ENCODE measurements around the gene COL8A2.
A peak's percentile ranks its signal among the peaks of the same experiment; 100 is the strongest.

COL8A2 gene

DNA sequence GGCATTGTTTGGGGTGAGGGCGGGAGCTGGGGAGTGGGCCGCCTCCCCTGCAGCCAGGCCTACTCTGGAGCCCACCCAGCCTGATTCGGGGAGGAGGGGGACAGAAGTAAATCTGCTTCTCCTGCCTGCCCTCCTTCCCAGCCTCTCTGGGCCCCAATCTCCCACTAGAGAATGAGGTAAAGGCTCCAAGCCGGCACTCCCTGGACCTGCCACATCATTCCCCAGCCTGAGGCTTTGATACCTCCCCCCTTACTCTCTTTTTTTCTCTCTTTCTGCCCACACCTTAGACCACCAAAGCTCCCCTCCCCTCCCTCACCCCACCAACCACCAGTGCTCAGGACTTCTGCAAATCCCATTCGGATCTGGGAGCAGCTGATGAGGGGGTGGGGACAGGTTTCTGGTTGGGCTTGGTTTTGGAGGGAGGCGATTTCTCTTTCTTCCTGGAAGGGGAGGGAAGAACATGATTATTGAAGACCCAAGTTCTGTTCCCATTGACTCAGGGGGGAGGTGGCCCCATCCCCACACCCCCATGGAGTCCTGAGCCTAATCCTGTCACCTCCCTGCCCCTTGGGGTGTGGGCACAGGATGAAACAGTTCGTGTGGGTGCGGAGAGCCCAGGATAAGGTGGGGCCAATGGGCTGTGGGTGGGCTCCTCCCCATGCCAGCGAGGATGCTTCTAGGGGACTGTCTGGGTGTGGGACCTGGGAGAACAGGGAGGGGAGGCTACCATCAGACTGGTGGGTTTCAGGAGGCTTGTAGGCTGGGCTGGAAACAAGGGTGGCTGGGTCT lies 32.3 kb upstream of the COL8A2 start:
- DNase-seq, result no peak

GRCh38 chr1:36156329-36157114 lies 31.5 kb upstream of the COL8A2 start:
- no peak for DNase-seq

- peak; percentile 62 for DNase-seq
Measured at GRCh38 chr1:36155408-36156328, 30.6 kb upstream of the COL8A2 start, which contains the start of gene MAP7D1. MAP7D1 (plus strand) TSS chr1:36156160; CDS start chr1:36156418, 258 bp downstream.

- DNase-seq, result no peak
Measured at GRCh38 chr1:36154765-36155407, 29.9 kb upstream of the COL8A2 start.

DNA sequence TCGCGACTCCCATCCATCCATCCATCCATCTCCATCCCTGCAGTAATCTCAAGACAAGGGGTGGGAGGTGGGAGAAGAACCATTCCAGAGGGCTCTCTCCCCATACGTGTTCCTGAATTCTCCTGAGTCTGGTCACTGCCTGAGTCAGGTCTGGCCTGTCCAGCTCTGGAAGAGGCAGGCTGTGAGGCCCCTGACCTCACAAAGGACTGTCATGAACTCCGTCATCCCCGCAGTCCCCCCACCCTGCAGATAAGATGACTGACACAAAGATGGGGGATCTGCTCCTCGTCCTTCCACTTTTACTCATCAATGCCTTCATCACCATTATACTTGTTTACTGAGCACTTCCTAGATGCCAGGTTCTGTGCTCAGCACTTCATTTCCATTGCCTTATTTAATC lies 29.3 kb upstream of the COL8A2 start:
- DNase-seq, result no peak

- DNase-seq, result no peak
Measured at GRCh38 chr1:36153476-36153875, 28.5 kb upstream of the COL8A2 start.

DNA sequence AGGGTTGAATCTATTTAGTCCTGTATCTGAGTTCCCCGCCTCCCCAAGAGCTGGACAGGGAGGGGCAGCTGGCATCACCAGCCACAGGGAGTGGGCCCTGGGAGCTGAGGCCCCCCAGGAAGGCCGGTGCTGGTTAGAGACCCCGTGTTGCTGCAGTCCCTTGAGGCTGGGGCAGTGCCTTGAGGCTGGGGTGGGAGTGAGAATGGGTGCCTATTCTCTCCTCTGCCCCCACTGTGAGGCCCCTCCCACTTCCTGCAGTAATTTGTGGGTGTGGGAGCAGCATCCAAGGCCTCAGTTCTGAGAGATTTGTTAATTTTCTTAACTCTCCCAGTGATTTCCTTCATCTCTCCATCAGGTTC lies 26.8 kb upstream of the COL8A2 start:
- DNase-seq, result no peak

DNA sequence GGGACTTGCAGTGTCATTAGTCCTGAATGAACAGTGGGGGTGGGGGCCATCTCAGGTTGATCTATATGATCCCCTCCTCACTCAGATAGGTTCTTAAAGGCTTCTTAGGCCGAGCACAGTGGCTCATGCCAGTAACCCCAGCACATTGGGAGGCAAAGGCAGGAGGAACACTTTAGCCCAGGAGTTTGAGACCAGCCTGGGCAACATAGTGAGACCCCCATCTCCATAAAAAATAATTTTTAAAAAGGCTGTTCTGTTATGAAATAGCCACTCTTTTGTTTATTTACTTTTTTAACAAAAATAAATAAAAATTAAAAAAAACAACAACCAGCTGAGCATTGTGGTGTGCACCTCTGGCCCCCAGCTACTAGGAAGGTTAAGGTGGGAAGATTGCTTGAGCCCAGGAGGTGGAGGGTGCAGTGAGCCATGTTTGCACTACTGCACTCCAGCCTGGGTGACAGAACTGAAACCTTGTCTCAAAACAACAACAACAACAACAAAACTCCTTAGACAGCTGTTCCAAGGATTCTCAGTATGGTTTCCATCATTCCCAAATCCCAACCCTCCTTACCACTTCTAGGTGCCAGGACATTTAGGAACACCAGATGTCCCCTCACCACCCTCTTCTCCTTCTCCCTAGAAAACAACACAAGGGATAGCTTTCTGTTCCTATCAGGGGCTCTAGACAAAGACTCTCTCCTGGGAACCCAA lies 26.3 kb upstream of the COL8A2 start:
- DNase-seq, result no peak

DNA sequence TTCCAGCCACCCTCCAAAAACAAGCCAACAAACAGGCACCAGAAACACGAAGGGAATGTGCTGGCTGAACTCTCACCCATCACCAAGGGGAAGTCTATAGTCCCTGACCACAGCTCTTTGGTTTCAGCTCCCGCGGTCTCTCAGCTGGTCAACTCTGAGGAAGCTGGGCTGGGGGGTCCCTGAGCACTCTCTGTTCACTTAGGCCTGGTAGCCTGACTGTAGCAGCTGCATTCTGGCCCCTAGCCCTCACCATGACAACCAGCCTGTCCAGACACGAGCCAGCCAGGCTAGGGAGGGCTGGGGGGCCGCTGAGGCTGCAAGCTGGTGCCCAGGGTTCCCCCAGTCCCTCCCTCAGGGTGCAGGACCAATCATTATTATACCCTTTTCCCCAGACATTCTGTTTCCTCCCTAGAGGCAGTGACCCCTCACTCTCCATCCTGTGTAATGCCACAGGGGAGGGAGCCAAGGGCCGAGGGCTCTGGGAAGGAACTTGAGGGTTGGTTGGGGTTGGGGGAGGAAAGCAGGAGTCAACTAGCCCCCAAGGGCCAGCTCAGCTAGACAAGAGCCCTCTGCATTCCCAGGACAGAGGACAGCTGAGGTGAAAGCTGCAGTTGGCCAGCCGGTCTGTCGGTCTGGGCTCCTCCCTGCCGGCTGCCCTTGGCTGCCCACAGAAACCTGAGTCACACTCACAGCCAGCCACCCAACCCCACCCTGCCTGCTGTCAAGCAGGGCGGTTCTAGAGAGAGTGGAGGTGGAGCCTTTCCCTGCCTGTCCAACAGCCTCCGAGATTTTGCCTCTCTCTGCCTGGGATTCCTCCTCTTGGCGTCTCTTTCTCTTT lies 25.5 kb upstream of the COL8A2 start:
- DNase-seq, result peak; percentile 91

- DNase-seq, result no peak
Measured at GRCh38 chr1:36149973-36150295, 24.9 kb upstream of the COL8A2 start.

GRCh38 chr1:36149237-36149972 lies 24.4 kb upstream of the COL8A2 start, which contains the start of gene TRAPPC3:
TRAPPC3 (minus strand) TSS chr1:36149486; CDS start chr1:36149378, 108 bp downstream.
- peak; percentile 100 for DNase-seq

DNA sequence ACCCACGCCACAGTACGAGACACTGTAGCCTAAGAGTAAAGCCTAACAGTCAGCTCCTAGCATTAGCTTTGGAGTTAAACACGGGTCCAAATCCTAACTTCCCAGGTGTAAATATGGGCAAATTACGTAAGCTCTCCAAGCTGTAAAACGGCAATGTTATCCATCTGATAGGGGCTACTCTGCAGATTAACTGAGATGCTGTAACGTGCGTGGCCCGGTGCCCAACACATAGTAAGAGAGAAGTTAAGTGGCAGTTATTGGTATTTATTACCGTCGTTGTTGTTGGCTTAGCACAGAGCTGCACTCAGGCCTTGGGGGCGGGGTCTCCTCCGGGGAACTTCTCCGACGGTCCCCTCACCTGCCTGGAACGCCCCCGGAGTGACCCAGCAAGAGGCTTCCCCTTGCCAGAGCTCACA lies 23.8 kb upstream of the COL8A2 start:
- no peak for DNase-seq

DNA sequence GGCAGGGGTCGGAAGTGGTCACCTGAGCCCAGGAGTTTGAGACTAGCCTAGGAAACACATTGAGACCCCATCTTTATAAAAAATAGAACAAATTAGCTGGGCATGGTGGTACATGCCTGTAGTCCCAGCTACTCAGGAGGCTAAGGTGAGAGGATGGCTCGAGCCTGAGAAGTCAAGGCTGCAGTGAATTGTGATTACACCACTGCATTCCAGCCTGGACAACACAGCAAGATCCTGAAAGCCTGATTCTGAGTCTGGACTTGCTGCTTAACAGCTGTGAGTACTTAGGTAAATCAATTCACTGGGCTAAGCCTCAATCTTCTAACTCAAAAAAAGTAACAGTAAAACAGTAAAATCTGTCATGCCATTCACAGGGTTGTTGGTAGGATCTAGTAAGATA lies 19.4 kb upstream of the COL8A2 start:
- no peak for DNase-seq

GRCh38 chr1:36143424-36143823 lies 18.4 kb upstream of the COL8A2 start:
- no peak for DNase-seq

- peak; percentile 99 for DNase-seq
Measured at GRCh38 chr1:36142121-36142520, 17.1 kb upstream of the COL8A2 start.

- DNase-seq, result peak; percentile 58
Measured at GRCh38 chr1:36139521-36139920, 14.5 kb upstream of the COL8A2 start.

DNA sequence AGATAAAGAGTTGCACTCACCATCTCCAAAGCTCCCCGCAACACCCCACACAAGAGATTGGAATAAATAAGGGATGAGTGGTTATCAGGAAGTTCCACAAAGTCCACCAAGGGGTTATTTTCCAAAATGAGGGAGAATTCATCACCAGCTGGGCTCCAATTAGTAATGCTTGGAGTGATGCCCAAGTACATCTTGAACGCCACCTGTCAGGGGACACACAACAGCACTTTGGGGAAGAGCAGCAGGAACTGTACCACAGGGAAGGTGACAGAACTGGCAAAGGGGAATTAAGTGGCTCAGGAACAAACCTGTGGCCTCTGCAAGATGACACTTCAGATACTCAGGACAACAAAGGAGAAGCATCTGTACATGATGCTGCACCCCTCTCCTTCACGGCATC lies 12.8 kb upstream of the COL8A2 start:
- peak; percentile 81 for DNase-seq

DNA sequence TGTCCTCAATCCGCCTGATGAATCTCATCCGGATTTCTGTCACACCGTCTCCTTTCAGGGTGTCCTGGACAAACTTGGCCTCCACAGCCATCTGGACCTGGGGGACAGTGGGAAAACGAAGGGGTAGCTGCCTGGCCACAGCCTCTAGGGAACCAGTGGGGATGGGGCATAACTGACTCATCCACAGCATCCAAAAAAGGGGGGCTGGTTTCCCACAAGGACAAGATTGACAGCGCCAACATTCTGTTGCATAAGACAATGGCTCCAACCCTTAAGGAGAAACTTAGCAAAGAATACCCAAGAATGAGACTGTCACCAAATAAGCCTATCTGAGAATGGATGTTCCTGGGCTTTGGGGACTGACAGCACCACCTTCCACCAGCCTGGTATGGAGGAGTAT lies 12.2 kb upstream of the COL8A2 start:
- no peak for DNase-seq

DNA sequence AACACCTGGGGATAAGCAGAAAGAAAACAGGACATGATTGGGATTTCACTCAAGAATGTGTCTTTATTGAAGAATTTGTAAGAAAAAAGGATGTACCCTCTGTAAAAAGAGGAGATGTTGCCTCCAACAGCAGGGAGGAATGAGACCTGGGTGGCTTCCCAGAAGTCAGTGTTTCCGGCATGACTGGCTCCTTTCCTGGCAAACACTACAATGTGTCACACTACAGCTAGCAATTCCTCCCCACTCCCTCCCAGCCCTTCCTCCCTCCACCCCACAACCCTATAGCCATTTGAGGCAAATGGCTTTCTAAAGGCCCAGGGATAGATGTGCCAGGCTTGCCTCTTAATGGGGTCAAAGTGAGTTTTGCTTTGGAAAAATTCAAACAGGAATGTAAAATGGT lies 11.5 kb upstream of the COL8A2 start:
- DNase-seq, result peak; percentile 84

- DNase-seq, result no peak
Measured at GRCh38 chr1:36135796-36136195, 10.8 kb upstream of the COL8A2 start.

All from NCI-H446 treated with DMSO at 0.1 percent for 48 hours (cell line).